Measurements from ENCODE around the gene BARX2.

The BARX2 gene

DNA sequence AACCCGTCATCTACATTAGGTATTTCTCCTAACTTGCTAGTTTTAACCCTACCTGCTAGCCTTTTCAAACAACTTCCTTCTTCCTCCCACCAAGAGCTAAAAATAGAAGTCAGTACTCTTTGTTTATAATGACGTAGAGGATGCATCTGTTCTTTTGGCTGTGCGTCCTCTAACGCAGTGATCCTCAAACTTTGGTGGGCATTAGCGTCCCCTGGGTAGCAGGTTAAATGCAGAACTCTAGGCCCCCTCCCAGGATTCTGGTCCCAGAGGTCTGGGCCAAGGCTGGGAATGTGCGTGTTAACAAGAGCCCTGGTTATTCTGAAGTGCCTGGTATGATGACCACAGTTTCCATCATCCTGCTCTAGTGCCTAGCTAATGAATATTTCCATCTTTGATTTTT is 67.6 kb downstream of the BARX2 start:
- no peak for DNase-seq

DNA sequence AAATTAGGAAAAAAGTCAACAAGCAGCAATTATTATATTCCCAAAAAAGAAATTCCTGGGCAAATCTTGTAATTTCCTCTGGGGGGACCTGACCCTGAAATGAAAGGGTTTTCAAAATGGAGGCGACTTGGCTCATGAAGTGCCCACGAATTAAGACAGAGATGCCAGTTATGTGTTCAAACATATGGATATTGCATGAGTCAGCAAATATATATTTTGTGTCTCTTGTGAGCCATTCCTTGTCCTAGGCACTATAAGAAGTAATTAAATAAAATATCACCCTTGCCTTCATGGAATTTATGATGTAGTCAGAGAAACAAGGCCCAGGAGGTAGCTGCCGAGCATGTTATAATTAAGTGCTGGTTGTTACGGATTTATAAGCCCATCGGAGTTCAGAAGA is 68.6 kb downstream of the BARX2 start:
- DNase-seq, result no peak

DNA sequence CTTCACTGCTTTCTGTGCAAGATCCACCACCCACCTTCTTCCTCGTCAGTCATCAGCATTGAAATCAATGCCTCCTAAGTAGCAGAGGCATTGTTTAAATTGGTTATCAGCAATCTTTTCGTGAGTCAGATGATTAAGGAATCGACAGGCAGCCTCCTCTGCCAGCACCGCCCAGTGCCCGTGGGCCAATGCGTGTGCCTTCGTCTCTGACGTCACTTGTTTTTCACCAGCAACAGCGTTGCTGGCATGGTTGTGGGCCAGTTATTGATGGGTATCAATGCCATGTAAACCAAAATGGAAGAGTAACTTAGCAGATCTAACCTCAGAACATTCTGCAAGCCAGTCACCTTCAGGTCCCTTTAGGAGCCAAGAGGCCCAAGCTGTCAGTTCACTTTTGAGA is 69.6 kb downstream of the BARX2 start:
- DNase-seq, result no peak

DNA sequence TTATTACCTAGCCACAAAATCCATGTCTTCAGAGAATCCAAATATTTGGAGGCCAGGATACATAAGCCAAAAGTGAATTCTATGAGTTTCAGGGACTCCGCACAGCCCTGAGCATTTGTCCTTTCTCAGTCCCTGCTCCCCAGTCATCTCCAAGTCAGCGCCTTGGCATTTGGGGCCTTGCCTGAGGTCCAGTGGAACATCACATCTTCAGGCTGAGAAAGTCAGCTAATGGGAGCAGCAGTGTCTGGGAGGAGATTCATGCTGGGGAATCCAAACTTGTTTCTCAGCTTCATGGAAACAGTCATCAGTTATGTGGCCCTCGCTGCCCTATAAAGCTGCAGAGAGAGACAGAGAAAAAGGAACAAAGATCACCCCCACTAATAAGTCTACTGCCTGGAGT is 70.9 kb downstream of the BARX2 start:
- no peak for DNase-seq

DNA sequence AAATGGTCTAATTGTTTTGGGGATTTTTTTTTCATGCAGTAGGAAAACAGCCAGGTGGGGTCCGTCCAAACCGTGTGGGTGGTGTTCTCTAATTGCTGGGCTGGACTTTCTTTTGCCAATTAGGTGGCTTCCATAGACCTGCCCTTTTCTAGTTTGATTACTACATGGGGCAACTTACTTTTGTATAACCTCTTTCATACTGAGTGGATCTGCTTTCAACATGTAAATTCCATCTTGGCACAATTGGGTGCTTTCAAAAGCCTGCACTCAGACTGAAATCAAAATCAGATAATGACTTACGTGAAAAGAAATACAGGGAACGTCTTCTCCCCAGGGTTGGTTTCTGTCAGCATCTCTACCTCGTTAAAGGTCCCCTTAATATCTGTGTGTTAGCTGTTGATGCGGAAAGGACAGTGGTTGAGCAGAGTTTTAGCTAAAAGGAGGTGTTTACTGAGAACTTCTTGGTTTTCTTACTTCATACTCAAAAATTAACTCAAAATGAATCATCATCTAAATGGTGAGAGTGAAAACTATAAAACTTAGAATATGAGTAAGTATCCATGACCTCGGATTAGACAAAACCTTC is 72.1 kb downstream of the BARX2 start:
- no peak for DNase-seq

DNA sequence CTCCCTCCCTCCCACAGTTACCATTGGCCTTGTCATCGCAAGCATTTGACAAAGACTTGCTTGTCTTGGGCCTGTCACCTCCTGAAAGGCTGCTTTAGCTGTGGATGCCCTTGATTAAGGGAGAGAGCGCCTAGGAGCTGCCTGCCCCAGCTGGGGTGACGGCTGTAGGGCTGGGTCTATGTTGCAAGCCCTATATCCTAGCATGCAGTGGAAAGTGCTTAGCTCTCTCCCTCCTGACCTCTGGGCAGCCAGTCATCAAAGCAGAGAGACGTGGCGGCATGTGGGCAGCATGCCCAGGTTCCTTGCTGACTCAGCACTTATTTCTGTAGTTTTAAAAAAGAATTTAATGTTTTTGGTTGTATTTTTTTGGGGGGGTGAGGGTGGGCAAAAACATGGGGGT is 75.9 kb downstream of the BARX2 start:
- DNase-seq, result no peak

DNA sequence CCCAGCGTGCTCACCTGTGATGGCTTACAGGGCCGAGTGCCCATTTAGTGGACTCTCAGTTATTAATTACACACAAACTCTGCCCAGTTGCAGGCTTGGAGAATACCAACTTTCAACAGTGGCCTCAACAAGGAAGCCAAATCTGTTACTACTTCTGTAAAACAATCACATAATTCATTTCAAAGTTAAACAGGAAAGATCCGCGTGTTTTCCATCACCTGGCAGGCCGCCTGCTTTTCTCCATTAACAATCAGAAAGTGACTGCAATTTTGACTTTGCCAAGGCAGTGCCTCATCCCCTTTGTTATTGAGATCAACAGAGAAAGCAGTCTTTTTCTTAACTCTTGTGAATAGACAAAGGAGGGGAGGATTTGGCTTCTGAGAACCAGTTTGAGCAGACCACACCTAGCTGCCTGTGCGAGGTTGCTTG is 77.7 kb downstream of the BARX2 start:
- DNase-seq, result no peak

DNA sequence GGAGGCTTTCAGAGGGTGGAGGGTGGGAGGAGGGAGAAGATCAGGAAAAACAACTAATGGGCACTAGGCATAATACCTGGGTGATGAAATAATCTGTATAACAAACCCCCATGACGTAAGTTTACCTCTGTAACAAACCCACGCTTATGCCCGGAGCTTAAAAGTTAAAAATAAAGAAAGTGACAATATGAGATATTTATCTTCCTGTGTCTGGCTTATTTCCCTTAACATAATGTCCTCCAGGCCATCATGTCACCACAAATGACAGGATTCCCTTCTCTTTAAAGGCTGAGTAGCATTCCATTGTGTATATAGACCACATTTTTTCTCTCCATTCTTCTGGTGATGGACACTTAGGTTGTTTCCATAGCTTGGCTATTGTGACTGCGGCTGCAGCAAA is 79.5 kb downstream of the BARX2 start:
- no peak for DNase-seq

DNA sequence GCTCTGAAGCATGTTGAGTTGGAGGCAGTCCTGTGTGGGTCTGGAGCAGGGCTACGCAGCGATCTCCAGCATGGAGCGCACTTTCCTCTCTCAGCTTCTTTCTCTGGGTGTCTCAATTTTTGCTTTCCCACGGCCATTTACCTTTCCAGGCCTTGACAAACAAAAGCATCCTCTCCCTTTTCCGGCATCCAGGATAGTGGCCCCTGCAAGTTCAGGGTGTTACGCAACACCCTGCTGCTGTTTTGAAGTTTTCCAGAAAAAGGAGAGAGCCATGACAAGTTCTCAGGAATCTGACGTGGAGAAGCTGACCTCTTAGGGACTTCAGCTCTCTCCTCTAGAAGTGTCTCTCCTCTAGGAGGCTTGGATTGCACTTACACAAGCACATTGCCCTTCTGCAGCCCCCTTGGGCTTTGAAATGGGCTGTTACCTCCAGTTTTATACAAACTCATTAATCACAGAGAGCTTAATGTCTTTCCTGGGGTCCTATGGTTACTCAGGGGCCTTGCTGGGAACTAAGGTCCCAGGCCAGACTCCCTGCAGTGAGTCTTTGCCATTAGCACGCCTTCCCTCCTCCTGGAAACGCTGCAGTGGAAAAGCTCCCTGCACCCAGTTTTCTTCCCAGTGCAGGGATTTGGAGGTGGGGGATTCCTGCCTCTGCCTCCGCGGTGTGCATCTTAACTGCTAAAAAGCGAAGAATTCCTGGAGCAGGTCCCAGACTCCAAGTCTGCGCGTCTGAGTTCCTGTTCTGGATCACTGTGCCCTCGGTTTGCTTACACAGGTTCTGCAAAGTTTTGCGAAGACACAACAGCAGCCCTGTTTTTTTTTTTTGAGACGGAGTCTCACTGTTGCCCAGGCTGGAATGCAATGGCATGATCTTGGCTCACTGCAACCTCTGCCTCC is 80.4 kb downstream of the BARX2 start:
- no peak for DNase-seq

DNA sequence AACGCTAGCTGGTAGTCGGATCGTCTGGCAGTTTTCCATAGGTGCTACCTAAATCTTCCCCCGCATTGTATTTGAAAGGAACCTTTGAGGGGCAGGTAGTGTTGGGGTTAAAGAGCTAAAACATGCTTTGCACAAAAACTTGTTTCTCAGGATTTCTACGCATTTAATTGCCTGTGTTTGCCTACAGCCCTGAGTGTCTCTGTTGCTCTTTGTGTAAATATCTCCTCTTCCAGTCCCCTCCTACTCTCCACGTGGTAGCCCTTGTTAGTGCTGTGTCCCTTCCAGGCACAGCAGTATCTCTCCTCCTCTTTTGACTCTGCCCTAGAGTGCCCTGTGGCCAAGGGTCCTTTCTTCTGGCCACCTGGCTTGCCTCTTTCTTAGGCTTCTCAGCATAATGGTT is 81.7 kb downstream of the BARX2 start:
- no peak for DNase-seq

DNA sequence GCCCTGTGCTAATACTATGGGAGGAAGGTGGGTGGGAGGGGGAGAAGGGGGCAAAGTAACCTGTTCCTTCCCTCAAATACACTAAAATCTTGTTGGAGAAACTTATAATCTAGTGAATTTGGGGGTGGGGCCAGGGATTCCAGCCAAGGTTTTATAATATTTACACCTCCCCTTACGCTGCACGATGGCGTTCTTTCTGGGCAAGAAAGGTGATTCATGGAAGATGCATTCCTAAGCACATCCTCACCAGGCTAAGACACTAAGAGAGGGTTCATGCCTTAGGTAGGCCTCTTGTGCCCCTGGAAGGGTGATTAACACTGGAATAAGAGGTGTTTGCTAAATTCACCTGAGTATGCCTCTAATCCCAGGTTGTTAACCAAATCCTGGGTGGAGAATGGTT is 82.6 kb downstream of the BARX2 start:
- DNase-seq, result no peak

DNA sequence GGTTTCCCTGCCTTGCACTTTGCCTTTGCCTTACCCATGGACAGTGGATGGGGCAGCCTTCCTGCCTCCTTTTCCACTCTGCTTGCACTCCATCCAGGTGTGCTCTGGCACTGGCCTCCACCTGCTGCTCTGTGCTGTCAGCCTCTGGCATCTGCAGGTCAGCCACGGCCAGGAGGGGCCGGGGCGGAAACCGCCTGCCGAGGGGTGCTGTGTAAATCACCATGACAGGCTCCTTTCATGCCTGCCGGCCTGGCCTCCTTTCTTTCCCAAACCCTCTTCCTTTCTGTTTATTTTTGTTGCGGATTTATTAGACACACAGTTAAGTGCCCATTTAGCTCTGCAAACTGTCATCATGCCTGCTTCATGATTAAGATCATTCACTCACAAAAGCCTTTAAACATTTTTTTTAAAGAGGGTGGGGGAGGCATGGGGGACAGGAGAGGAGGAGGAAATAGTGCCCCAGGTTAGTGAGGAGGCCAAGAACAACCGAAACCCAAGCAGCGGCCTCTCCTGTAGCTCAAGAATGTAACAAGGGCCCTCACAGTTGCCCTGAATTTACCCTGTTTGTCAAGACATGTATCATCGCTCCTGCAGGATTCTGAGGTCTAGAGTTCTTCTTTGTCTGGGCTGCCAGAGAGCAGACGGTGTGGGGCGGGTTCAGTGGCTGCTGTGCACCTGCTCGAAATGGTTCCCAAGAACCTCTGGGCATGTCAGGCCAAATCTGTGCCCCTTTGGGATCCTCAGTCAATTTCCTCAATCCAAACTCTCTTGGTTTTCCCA is 83.3 kb downstream of the BARX2 start:
- DNase-seq, result no peak

DNA sequence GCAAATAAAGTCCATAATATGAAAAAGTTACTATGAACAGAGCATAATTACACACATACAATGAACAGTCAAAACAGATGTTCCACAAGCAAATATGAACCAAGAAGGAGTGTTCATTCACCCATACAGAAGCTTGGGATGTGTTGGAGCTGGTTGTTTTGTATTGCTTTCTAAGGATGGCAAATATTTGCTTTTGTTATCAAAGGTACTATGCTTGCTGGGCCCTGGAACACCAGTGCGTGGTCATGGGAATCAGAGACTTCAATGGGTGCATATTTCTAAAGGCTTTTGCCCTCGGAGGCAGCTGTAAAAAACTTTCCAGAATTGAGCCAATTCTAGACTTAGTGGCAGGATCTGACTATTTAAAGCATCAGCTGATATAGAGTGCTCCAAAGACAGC is 85.1 kb downstream of the BARX2 start:
- no peak for DNase-seq

DNA sequence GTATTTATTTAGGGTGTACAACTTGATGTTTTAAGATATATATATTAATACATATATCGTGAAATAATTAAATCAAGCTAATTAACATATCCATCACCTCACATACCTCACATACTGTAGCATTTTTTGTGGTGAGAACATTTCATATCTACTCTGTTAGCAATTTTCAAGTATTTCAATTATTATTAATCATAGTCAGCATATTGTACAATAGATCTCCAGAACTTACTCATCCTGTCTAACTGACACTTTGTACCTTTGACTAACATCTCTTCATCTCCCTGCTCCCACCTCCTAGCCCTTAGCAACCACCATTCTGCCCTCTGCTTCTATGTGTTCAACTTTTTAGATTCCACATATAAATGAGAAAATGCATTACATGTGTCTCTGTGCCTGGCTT is 108.4 kb downstream of the BARX2 start:
- DNase-seq, result no peak

DNA sequence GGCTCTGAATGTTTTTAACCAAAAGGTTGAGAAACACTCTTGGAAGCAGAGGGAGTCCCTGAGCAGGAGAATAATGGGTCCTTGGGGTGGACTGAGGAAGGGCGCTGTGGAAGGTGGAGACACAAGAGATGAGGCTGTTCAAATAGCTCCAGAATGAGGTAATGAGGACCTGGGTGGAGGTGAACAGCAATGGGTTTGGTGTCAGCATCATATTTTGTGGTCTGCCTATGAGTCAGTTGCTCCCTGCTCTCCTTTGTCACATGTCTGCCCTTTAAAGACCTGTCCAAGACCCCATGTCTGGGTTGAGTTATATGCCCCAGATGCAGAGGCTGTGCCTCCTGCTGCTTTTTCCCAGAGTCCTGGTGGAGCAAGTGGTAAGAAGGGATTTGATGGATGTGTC is 113.6 kb downstream of the BARX2 start:
- DNase-seq, result no peak

DNA sequence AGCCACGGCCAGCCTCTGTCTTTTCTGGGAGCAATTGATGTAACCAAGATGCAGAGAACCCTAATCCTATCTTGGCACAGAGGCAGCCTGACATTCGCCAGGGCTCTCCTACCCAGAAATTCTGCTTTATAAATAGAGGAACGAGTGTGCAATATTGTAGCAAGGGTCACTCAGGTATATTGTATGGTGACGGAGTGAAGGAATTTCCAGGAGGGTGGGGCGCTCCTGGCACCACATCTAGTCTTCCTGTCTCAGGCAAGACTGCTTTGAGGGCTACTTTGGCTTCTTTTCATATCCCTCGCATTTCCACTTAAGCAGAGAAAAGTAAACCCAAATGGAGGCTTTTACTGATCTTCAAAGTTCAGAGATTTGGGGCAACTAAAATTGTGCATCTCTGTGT is 114.4 kb downstream of the BARX2 start:
- DNase-seq, result no peak

DNA sequence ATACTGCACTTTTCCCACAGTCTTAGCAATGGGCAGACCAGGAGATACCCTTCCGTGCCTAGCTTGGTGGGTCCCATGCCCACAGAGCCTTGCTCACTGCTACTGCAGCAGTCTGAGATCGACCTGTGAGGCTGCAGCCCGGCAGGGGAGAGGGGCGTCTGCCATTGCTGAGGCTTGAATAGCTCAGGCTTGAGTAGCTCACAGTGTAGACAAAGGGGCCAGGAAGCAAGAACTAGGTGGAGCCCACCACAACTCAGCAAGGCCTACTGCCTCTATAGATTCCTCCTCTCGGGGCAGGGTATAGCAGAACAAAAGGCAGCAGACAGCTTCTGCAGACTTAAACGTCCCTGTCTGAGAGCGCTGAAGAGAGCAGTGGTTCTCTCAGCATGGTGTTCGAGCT is 118.1 kb downstream of the BARX2 start:
- no peak for DNase-seq

All from T-helper 9 cell (primary cell).